ENCODE data around the gene MANSC1.

DNA sequence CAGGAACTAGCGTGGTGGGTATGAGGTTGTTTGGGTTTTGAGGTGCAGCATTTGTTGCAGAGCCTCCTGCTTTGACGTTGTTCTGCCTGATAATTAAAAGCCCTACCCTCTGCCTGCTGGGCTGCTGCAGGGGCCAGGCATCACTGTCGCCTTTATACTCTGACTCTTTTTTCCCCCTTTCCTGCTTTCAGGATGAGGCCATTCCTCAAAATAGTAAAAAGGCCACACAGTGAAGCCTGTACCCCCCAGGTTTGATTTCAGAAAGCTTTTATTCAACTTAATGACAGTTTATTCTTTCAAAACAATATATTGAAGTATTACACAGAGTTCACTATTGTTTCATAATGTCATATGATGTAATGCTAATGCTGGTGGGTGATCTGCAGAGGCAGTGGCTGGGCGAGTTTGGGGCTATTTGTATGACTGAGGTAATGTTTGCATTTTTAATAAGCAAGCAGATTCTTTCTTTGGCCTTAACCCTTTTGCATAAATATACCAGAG lies 15.9 kb upstream of the MANSC1 start:
- no peak for TF ChIP-seq CTCF (IDR thresholded peaks at IDR 0.05)
- no peak for TF ChIP-seq POLR2A (IDR thresholded peaks at IDR 0.05)

Data from body of pancreas (tissue), 4 donors.